CD4-positive, alpha-beta T cell treated with Interleukin-21 for 1 hour (primary cell): Measurements from ENCODE around the gene USP31.
"Not testable (repeated sequence)": the region's sequence is repeated elsewhere in the genome, so short reads cannot be mapped to it uniquely, and the experiment has no call there.

ENCODE experiments used
- DNase-seq: peaks from one replicate; pipeline ENCODE4 v3.0.0-alpha.2; 2020

The USP31 gene

DNA sequence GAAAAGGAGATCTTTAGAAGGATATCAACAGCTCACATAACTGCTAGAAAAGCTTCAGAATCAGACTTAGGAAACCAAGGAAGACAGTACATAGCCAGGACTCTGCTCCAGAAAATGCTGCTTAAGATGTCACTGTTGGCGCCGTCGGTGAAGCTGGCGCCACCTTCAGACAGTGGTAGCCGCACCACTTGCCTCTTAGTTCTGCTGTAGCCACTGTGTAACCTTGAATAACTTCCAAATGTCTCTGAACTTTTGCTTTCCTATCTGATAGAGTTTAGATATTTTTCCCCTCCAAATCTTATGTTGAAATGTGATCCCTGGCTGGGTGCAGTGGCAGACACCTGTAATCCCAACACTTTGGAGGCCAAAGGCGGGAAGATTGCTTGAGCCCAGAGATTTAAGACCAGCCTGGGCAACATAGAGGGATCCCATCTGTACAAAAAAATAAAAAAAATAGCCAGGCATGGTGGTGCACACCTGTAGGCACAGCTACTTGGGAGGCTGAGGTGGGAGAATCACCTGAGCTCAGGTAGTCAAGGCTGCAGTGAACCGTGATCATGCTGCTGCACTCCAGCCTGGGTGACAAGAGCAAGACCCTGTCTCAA lies 6.3 kb upstream of the USP31 start:
- no peak for DNase-seq

DNA sequence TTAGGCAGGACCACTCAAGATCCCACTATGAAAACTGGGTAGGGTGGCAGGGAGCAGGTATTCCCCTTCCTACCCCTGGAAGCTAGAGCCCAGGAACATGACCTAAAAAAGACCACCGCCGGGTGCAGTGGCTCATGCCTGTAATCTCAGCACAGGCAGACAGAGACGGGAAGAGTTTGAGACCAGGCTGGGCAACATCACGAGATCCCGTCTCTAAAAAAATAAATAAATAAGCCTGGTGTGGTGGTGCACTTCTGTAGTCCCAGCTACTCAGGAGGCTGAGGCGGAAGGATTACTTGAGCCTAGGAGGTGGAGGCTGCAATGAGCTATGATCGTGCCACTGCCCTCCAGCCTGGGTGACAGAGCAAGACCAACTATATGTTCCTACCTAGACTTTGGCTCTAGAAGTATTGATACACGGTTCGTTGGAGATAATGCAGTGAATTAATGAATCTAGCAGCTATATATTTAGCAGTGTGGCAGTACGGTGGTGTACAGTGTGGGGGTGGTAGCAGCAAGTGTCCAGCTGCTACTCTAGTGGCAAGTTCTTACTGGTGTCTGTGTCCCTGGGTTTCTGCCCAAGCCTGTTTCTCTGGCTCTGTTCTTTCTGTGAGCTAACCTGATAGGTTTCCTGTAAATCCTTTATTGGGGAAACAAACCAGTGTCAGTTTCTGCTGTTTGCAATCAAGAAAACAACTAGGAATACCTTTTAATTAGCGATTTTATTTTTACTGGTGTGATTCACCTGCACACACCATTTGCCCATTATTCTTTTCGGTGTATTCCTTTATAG lies 3.3 kb upstream of the USP31 start:
- no peak for DNase-seq

DNA sequence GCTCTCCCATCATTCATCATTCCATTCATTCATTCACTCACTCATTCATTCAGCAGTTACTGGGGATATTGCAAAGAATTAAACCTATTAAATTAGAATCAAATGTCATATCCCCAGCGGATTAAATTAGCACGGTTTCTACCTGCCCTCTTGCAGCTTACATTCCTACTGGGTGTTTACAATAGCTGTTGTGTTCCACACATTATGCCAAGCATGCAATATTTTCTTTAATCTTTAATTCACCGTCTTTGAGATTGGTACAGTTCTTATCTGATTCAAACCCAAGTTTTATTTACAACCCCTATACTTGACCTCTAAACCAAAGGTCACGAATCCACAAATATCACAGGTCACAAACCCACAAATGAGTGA lies 727 bp upstream of the USP31 start:
- no peak for DNase-seq

DNA sequence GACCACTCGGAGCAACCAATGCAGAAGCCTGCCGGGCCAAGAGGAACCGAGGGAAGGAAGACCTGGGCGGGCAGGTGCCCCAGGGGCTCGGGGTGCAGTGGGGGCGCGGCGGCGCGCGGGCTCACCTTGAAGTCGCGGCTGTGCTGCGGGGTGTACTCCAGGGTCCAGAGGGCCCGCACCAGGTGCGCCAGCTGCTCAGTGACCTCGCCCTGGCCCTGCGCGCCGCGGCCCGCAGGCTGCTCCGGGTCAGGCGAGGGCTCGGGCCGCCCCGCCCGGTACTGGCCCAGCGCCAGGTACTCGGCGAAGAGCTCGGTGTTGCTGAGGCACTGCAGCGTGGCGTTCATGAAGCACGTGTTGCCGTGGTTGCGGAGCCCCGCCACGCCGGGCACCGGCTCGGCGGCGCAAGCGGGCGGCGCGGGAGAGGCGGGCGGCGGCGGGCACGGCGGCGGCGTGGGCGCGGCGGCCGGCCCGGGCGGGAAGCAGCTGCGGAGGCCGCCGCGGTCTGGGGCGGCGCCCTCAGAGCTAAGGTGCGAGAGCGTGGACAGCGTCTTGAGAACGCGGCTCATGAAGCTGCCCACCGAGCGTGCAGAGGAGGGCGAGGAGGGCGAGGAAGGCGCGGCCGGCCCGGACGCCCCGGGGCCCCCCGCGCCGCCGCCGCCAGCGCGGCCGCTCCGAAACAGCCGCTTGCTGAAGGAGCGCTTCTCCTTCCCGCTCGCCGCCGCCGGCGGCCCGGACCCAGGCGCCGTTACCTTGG lies 562 bp downstream of the USP31 start:
- peak; percentile 54 for DNase-seq

DNA sequence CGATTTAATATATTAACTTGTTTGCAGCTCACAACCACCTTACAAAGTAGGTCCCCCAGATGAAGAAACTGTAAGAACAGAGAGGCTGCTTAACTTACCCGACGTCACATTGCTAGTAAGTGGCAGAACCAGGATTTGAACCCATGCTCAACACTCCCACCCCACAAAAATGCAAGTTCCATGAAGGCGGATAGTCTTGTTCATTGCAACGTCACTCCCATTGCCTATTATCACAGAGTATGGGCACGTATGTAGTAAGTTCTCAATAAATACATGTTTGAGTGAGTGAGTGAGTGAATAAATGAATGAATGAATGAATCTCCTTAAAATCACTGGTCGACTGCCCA lies 1.1 kb downstream of the USP31 start:
- DNase-seq = no peak

DNA sequence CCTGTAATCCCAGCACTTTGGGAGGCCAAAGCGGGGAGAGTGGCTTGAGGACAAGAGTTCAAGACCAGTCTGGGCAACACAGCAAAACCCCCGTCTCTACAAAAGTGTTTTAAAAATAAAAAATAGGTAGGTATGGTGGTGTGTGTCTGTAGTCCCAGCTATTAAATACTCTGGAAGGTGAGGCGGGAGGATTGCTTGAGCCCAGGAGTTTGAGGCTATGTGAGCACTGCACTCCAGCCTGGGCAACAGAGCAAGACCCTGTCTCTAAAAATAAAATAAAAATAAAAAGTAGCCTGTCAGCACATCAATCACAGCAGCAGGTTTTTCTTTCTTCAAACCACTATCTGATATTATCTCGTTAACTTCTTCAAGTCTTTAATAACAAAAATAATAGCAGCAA lies 1.6 kb downstream of the USP31 start:
- DNase-seq = no peak

DNA sequence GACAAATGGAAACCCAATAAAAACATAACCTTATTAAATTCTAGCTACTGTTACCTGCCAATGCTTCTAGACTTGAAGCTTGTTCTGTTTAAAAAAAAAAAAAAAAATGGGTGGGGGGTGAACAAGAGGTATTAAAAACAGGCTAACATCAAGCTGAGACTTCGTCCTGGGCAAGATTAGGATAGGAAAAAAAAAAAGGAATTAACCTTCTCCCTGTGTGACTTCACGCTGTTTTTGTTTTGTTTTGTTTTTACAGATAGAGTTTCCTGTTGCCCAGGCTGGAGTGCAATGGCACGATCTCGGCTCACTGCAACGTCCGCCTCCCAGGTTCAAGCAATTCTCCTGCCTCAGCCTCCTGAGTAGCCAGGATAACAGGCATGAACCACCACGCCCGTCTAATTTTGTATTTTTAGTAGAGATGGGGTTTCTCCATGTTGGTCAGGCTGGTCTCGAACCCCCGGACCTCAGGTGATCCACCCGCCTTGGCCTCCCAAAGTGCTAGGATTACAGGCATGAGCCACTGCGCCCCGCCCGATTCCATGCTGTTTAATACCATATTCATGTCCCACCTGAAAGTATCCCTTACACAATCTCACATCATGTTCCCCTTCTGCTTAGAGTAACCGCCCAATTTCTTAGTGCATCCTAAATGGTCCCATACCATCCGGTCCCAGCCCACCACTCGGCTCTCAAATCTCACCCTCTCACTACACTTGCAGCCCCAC lies 2.2 kb downstream of the USP31 start:
- no peak for DNase-seq

DNA sequence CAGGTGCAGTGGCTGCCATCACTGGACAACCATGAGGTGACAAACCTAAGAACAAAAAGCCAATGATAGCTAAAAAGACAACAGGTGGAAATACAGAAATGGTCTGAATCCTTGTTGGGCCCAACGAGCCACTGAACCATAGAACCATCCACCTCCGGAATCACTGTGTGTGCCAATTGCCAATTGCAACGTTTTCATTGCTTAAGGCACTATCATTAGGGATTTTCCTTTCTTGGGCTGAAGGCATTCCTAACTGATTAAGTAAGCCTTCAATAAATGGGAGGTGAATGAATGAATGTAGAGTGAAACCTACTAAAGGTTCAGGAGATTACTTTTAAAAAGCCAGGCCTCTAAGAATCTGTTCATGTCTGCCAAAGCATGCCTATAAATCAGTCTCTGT lies 3.6 kb downstream of the USP31 start:
- DNase-seq = no peak

DNA sequence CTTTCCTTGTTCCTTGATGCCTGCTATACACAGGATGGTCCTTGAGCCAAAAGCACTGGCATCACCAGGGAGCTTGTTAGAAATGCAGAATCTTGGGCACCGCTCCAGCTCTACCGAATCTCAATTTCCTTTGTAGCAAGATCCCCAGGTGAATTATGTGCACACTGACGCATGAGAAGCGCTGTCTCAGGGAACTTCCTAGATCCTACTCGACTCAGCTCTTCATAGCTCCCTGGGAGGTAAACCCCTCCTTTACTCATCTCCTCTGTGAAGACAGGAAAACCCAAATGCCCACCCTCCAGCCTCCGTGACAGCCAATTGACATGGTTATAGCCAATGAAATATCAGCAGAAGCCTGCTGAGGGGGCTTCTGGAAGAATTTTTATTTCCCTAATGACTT lies 4.1 kb downstream of the USP31 start:
- DNase-seq = no peak

DNA sequence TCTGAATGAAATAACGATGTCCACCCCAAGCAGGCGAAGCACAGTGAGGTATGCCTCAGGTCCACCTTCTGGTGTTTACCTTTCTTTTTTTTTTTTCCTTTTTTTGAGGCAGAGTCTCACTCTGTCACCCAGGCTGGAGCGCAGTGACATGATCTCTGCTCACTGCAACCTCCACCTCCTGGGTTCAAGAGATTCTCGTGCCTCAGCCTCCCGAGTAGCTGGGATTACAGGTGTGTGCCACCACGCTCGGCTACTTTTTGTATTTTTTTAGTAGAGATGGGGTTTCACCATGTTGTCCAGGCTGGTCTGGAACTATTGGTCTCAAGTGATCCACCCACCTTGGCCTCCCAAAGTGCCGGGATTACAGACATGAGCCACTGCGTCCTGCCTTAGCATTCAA lies 4.9 kb downstream of the USP31 start:
- DNase-seq = not testable (repeated sequence)

DNA sequence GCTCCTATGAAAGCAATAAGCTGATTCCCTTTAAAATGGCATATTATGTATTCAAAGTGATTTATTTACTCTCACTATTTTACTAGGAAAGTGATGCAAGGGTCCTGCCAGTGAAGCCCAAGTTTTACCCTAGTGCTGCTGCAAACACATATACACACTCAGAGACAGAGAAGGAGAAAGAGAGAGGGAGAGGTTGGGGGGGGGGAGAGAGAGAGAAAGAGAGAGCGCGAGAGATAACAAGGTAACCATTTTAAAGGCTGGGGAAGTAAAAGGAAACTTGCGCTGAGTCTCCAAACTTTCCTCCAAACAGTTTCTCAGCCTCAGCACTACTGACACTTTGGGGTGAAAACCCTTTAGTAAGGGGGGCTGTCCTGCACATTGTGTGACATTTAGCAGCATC lies 5.9 kb downstream of the USP31 start:
- DNase-seq = no peak

DNA sequence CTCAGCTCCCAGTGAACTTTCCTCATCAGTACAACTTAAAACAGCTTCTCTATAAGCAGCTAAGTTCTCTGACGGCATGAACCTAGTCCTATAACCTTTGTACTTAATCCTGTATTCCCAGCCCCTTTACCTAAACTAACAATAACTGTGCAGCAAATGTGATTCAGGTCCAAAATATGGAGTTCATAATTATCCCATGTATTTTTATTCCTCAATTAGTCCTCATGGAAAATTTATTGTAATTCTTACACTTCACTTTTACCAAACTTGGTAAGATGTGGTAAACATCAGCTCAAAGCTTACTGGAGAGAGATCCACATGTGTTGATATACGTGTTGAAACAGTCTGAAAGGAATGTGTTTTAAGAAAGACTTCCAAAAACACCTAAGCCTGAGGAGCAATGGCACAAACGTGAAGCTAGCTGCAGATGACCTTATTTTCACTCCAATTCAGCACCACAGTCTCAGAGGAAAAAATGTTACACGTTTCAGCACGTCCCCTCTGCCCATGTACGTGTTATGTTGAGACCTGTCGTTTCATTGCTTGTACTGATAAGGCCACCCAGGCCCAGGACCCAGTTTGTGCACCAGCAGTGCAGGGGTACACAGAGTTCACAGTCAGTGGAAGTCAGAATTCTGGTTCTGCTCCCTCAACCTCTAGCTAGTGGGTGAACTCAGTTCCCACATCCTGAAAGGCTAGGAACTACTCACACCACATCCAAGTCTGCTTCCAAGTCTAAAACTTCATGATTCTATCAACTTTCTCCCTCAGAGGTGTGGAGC lies 7.1 kb downstream of the USP31 start:
- no peak for DNase-seq

DNA sequence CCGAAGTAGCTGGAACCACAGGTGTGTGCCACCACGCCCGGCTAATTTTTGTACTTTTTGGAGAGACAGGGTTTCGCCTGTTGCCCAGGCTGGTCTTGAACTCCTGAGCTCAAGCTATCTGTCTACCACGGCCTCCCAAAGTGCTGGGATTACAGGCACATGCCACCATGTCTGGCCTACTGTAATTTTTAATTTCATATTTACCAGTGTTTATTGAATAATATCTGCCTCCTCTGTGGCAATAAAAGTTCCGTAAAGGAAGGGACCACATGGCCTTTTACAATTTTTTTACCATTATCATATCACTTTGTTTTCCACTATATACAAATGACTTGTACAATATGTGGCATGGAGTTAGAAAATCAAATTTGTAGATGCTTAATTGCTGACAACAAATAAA lies 7.8 kb downstream of the USP31 start:
- DNase-seq = no peak

DNA sequence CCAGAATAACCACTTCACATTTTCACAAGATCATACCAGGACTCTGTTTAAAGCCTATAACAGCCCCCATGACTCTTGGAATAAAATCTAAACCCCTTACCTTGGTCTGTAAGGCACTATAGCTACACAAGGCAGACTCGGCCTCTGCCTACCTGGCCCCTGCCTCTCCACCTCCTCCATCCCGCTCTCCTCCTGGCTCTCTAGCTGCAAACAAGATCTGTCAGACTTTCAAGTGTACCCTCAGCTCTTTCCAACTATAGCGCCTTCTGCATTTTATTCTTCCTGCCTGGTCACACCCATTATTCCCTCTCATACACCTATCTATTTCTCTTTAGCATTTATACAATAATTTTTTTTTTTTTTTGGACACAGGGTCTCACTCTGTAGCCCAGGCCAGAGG lies 8.2 kb downstream of the USP31 start:
- no peak for DNase-seq

DNA sequence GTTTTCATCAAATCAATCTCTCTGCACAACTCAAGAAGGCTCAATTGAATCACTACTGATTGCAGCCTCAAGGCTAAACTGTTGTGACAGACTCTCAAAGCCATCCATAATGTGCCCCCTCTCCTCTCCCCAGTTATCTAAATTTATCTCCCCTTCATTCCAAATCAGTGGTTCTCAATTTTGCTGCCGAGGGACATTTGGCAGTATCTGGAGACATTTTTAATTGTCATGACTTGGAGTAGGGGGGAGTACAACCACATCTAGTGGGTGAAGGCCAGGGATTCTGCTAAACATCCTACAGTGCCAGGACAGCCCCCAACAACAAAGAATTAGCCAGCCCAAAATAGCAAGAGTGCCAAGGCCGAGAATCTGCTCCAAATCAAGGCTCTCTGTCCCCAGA lies 9.1 kb downstream of the USP31 start:
- DNase-seq = no peak

DNA sequence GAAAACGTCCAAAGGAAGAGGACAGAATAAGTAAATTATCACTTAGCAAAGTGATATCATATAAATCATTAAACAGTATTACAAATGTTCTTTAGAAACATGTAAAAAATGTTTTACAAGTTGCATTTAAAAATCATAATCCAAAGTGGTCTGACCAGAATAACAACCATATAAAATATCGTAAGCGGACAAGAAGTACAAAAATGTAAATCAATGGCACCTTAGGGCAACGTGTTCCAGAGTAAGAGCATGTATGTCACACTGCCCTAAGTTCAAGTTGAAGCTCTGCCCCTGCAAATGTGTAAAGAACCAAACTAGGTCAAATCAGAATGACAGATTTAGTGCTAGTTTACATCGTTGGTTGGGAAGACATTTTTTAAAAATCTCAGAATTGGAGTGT lies 11.4 kb downstream of the USP31 start:
- DNase-seq = no peak

DNA sequence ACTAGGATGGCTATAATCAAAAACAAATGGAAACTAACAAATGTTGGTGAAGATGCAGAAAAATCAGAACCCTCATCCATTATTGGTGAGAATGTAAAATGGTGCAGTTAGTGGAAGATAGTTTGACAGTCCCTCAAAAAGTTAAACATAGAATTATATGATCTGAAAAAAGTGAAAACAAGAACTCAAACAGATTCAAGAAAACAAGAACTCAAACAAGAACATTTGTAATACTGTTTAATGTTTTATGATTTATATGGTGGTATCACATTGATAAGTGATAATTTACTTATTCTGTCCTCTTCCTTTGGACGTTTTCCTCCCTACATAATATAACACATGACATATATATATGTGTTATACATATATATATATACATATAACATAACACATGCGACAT lies 12.0 kb downstream of the USP31 start:
- no peak for DNase-seq

DNA sequence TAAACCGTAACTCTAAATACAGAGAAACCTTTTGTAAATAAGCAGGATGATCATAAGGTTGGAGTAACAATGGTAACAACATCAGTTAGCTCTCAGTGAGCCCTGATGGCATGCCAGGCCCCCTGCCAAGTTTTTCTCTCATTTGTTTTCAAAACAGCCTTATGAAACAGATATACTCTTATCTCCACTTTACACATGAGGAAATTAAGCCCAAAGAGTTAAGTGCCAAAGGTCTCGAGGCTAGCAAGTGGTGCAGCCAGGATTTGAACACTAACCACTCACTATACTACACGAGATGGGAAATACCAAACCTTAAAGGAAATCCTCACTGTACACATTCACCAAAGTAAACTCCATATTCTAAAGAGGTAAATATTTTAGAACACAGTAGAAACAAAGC lies 15.0 kb downstream of the USP31 start:
- DNase-seq = no peak

DNA sequence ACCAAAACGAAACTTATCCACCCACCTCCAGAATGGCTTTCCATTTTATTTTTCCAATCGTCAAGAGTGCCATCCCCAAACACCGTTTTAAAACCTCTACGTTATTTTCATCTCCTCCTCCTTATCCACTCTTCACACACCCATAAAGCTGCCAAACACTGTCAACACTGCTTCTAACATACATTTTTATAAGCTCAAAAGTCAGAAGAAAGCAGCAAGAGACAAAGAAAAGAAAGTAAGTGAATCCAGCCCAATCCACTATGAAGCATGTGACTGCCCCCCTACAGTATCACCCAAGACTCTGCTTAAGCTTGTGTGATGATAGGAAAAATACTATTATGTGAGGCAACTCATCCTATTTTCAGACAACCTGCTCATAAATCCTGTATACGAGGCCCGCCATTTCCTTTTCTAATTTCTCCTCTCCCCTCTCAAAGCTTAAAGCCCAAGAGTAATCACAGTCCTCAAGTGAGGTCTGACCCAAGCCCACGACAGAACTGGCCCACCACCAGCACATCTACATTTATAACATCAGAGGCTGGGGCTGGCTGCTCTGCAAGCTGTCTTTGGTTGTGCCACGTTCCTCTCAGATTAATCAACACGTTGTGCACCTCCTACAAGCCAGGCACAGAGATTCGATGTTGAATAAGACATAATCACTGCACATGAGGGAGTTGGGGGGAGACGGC lies 16.3 kb downstream of the USP31 start:
- DNase-seq = no peak

DNA sequence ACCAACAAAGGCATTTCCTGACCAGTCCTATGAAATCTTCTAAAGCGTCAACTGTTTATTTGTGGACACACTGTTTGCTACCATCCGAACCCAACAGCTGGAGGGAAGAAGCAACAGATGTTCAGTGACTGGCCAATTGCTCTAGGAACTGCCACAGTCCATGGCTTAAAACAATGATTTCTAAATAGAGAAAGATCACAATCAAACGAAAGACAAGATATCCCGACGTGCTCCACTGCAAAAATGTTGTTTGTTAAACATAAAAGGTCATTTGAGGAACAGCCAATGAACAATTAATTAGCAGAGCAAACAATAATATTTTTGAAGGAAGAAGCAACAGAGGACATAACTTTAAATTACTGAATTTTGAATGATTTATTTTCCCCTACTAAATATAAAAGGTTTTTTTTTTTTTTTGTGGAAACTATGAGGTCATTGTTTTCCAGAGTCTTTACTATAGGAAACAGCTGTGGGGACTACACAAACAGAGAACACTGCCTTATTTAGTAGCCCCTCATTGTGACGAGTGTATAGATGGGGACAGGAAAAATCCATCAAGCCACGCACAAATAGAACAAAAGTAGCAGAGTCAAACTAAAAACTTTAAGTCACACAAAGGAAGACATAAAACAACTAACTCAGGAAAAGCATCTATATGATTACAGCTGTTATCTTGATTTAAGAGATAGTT lies 17.2 kb downstream of the USP31 start:
- no peak for DNase-seq

DNA sequence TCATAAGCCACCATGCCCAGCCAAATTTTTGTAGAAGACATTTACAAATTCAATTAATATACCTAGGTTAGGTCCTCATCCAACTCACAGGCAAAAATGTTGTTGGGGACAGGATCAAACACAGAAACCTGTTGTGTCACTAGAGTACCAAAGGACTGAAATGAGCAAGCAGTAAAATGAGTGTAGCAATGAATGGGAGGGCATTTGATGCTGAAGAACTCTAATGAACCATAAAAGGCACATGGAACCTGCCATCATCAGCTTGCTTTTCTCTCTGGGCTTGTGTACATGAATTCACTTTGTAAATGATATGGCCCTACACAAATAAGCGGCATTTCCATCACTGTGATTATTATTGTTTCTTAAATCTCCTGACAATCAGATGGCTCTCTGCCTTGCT lies 17.8 kb downstream of the USP31 start:
- no peak for DNase-seq

DNA sequence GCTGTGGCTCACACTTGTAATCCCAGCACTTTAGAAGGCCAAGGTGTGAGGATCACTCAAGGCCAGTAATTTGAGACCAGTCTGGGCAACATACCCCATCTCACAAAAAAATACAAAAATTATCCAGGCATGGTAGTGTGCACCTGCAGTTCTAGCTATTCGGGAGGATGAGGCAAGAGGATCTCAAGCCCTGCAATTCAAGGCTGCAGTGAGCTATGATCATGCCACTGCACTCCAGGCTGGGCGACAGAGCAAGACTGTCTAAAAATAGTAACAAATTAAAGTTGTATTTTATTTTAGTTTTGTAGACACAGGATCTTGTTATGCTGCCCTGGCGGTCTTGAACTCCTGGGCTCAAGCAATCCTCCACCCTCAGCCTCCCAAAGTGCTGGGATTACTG lies 18.2 kb downstream of the USP31 start:
- no peak for DNase-seq
